GM21619 (cell line): ENCODE results near the gene CIROP.
"Not testable (repeated sequence)": the region's sequence is repeated elsewhere in the genome, so short reads cannot be mapped to it uniquely, and the experiment has no call there.

ENCODE experiments used
- ATAC-seq: cut with Tn5 transposase; IDR thresholded peaks from one replicate; pipeline ENCODE4 v1.9.1; 2021; ENCODE audit not compliant: unreplicated experiment

The CIROP gene

GRCh38 chr14:23114120-23114458 lies 9.3 kb upstream of the CIROP start:
- no peak for ATAC-seq

- ATAC-seq, result no peak
Measured at GRCh38 chr14:23113431-23114119, 8.8 kb upstream of the CIROP start.

GRCh38 chr14:23112359-23113178 lies 7.8 kb upstream of the CIROP start:
- no peak for ATAC-seq

- no peak for ATAC-seq
Measured at GRCh38 chr14:23110579-23111365, 6.0 kb upstream of the CIROP start.

- ATAC-seq, result no peak
Measured at GRCh38 chr14:23109769-23110168, 5.0 kb upstream of the CIROP start.

- ATAC-seq, result not testable (repeated sequence)
Measured at GRCh38 chr14:23108169-23108568, 3.4 kb upstream of the CIROP start.

GRCh38 chr14:23107620-23108019 lies 2.8 kb upstream of the CIROP start:
- not testable (repeated sequence) for ATAC-seq

GRCh38 chr14:23106747-23107045 lies 1.9 kb upstream of the CIROP start:
- ATAC-seq, result no peak

GRCh38 chr14:23105348-23105824 lies 597 bp upstream of the CIROP start:
- no peak for ATAC-seq

- no peak for ATAC-seq
Measured at GRCh38 chr14:23104070-23104590, 659 bp downstream of the CIROP start.

- no peak for ATAC-seq
Measured at GRCh38 chr14:23103581-23103980, 1.2 kb downstream of the CIROP start.

GRCh38 chr14:23102801-23103200 lies 2.0 kb downstream of the CIROP start:
- no peak for ATAC-seq

- no peak for ATAC-seq
Measured at GRCh38 chr14:23101986-23102625, 2.7 kb downstream of the CIROP start.

- ATAC-seq, result no peak
Measured at GRCh38 chr14:23101213-23101970, 3.4 kb downstream of the CIROP start.

- ATAC-seq, result no peak
Measured at GRCh38 chr14:23099212-23099861, 5.5 kb downstream of the CIROP start.

- ATAC-seq, result no peak
Measured at GRCh38 chr14:23097786-23098185, 7.0 kb downstream of the CIROP start.

GRCh38 chr14:23095196-23096108 lies 9.3 kb downstream of the CIROP start, which contains the start of gene C14orf119:
Gene C14orf119 (plus strand): TSS chr14:23095505. CDS start chr14:23097659, 2,154 bp downstream.
- peak; percentile 90 for ATAC-seq

GRCh38 chr14:23094666-23095195 lies 10.1 kb downstream of the CIROP start, which contains the start of gene ACIN1:
Gene ACIN1 (minus strand): TSS chr14:23095136. CDS start chr14:23095112, 24 bp downstream.
- peak; percentile 26 for ATAC-seq
